Endodermal cell (in vitro differentiated cells): Measurements from ENCODE around the gene SGCG. TPM values are rescaled to one million over a fixed set of nuclear protein-coding genes. Genes with fewer than 3 reads are reported as not detected.

Experiments
- DNase-seq: peaks from one replicate; pipeline ENCODE4 v3.0.0-alpha.2; 2017
- H3K27ac ChIP-seq: 2 replicates; pipeline ENCODE4 v1.5.1; 2013; ENCODE audit warnings: mild to moderate bottlenecking, low read depth, low read length, moderate library complexity
- H3K27me3 ChIP-seq: 2 replicates; pipeline ENCODE4 v1.6.1; 2013; ENCODE audit warnings: mild to moderate bottlenecking, low read length, moderate library complexity; ENCODE audit not compliant: insufficient read depth, control insufficient read depth, poor library complexity, severe bottlenecking
- H3K36me3 ChIP-seq: 2 replicates; pipeline ENCODE4 v1.7.0; 2013; ENCODE audit warnings: mild to moderate bottlenecking, low read length, moderate library complexity; ENCODE audit not compliant: control insufficient read depth, insufficient read depth
- H3K4me1 ChIP-seq: one replicate; pipeline ENCODE4 v1.7.0; 2013; ENCODE audit warnings: low read length; ENCODE audit not compliant: control insufficient read depth, insufficient read depth
- H3K4me3 ChIP-seq: 2 replicates; pipeline ENCODE4 v1.5.1; 2013; ENCODE audit warnings: mild to moderate bottlenecking, low read length, moderate library complexity
- H3K9ac ChIP-seq: 2 replicates; pipeline ENCODE4 v1.6.1; 2013; ENCODE audit warnings: mild to moderate bottlenecking, low read length, moderate library complexity; ENCODE audit not compliant: poor library complexity, severe bottlenecking; ENCODE audit errors: extremely low read depth
- H3K9me3 ChIP-seq: 2 replicates; pipeline ENCODE4 v1.6.1; 2013; ENCODE audit warnings: mild to moderate bottlenecking, low read length, moderate library complexity; ENCODE audit not compliant: control insufficient read depth
- H3K27ac Mint-ChIP-seq: 2 replicates; pipeline ENCODE4 v1.8.0; 2020; ENCODE audit warnings: mixed read lengths
- H3K27me3 Mint-ChIP-seq: 2 replicates; pipeline ENCODE4 v1.8.0; 2021; ENCODE audit warnings: mild to moderate bottlenecking, mixed read lengths; ENCODE audit not compliant: insufficient read depth
- H3K36me3 Mint-ChIP-seq: 2 replicates; pipeline ENCODE4 v1.8.0; 2020; ENCODE audit warnings: low read depth, mixed read lengths
- H3K4me1 Mint-ChIP-seq: 2 replicates; pipeline ENCODE4 v1.8.0; 2020; ENCODE audit warnings: mixed read lengths
- H3K4me3 Mint-ChIP-seq: 2 replicates; pipeline ENCODE4 v1.8.0; 2020; ENCODE audit warnings: mild to moderate bottlenecking, moderate library complexity, mixed read lengths
- H3K9me3 Mint-ChIP-seq: 2 replicates; pipeline ENCODE4 v1.8.0; 2020; ENCODE audit warnings: mild to moderate bottlenecking, mixed read lengths
- WGBS, 2 experiments: methylation state at CpG; one replicate each; pipeline versions ENCODE4 v1.1.5 to v1.1.7; 2013; ENCODE audit warnings: missing lambda C conversion rate in 2 of 2, mixed read lengths in 1 of 2; ENCODE audit not compliant: insufficient coverage in 1 of 2, insufficient read length in 1 of 2; 5-methylcytosine and 5-hydroxymethylcytosine counted together
- total RNA-seq, 2 donors: library from RNA; stranded (reverse); fragmentation: NEBNext Ultra II Directional in 1 of 2; extraction: Animal tissue kit (Norgen Biotek cat#: 25700) in 1 of 2; gene quantifications; 2 replicates in 1 of 2; 3 replicates in 1 of 2; pipeline ENCODE4 v1.2.1, GENCODE V29; 2021
- TF ChIP-seq, protein P1 (sequence below): fragments of 200-600 bp; sonication (generic); conservative IDR thresholded peaks from 2 replicates; pipeline ENCODE4 v1.5.0; 2021; ENCODE audit warnings: antibody characterized with exemption, mild to moderate bottlenecking

SGCG gene
- total RNA-seq, 2 donors from 2014 or later, result 0.15 to 0.27 TPM

DNA sequence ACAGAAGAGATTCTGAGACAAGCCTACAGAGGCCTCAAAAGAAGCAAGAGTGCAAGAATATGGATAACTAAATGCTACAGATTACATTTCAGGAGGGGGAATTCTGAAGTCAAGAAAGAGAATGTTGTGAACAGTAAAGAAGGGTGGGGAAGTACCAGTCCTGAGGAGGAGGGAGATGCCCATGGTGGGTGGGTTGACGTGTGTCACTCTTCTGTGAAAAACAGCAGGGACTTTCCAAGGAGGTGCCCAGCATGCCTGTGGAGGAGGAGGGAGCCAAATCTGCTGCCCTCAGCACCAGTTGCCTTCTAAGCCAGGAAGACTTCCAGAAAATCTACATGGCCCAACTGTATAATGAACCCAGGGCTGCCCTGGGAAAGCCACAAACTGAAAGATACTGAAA is 87.7 kb downstream of the SGCG start:
- Mint-ChIP-seq H3K9me3 (no peaks in the 10 kb centered on the region), H3K27ac (no peak overlapping the region), H3K4me3 (no peak overlapping the region), H3K27me3 (no peaks in the 10 kb centered on the region), H3K36me3 (no peaks in the 10 kb centered on the region), H3K4me1 (no peaks in the 10 kb centered on the region)
- TF ChIP-seq, protein P1, sequence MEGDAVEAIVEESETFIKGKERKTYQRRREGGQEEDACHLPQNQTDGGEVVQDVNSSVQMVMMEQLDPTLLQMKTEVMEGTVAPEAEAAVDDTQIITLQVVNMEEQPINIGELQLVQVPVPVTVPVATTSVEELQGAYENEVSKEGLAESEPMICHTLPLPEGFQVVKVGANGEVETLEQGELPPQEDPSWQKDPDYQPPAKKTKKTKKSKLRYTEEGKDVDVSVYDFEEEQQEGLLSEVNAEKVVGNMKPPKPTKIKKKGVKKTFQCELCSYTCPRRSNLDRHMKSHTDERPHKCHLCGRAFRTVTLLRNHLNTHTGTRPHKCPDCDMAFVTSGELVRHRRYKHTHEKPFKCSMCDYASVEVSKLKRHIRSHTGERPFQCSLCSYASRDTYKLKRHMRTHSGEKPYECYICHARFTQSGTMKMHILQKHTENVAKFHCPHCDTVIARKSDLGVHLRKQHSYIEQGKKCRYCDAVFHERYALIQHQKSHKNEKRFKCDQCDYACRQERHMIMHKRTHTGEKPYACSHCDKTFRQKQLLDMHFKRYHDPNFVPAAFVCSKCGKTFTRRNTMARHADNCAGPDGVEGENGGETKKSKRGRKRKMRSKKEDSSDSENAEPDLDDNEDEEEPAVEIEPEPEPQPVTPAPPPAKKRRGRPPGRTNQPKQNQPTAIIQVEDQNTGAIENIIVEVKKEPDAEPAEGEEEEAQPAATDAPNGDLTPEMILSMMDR, result no peak
- no peak for DNase-seq
- Histone ChIP-seq H3K4me3 (no peak overlapping the region), H3K27ac (no peak overlapping the region), H3K9me3 (no peaks in the 10 kb centered on the region), H3K9ac (no peak overlapping the region), H3K27me3 (no peaks in the 10 kb centered on the region), H3K36me3 (no peaks in the 10 kb centered on the region), H3K4me1 (no peaks in the 10 kb centered on the region)
- WGBS, 2 experiments, result 84% methylated on average over 1 of the region's 1 CpG; no CpG with 5 or more reads in 1 of the 2 experiments

DNA sequence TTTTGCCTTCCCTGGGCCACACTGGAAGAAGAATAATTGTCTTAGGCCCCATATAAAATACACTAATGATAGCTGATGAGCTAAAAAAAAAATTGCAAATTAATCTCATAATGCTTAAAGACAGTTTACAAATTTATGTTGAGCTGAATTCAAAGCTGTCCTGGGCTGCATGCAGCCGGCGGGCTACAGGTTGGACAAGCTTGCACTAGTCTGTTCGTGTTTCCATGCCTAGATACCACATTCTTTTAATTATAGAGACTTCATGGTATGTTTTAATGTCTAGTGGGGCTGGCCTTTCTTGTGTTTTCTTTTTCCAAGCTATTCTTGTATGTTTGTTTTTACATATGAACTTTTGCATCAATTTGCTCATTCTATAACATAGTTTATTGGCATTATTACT is 90.6 kb downstream of the SGCG start:
- H3K4me1 Mint-ChIP-seq, result no peaks in the 10 kb centered on the region
- 98 to 100% methylated on average over 2 to 3 of the region's 3 CpGs for WGBS, 2 experiments
- Histone ChIP-seq H3K27me3 (no peaks in the 10 kb centered on the region), H3K27ac (no peak overlapping the region), H3K36me3 (no peaks in the 10 kb centered on the region), H3K9ac (no peak overlapping the region), H3K4me3 (no peak overlapping the region), H3K4me1 (no peaks in the 10 kb centered on the region), H3K9me3 (no peaks in the 10 kb centered on the region)
- H3K27ac Mint-ChIP-seq, result no peak overlapping the region
- H3K36me3 Mint-ChIP-seq, result no peaks in the 10 kb centered on the region
- DNase-seq, result no peak
- TF ChIP-seq, protein P1, result no peak
- no peaks in the 10 kb centered on the region for H3K27me3 Mint-ChIP-seq
- no peak overlapping the region for H3K4me3 Mint-ChIP-seq
- H3K9me3 Mint-ChIP-seq, result no peaks in the 10 kb centered on the region

DNA sequence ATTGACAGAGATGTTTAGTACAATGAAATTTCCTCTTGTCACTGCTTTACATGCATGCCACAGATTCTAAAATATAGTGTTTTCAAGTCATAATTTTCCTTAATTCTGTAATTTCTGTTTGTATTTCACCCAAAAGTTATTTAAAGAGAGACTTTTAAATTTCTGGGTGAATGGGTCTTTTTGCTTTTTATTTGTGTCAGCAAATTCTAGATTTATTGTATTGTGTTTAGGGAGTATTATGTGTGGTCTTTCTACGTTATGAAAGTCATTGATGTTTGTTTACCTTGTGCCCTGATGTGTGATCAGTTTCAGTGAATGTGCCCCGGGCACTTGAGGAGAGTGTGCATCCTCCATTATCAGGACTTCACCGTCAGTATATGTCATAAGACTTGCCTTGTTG is 92.7 kb downstream of the SGCG start:
- no peaks in the 10 kb centered on the region for H3K36me3 Mint-ChIP-seq
- WGBS, 2 experiments, result 92% methylated on average over 3 of the region's 3 CpGs; no CpG with 5 or more reads in 1 of the 2 experiments

More for the DNA sequence above, 92.7 kb downstream of the SGCG start:
- H3K36me3 ChIP-seq, result no peaks in the 10 kb centered on the region
- Mint-ChIP-seq H3K27me3 (no peaks in the 10 kb centered on the region), H3K9me3 (no peaks in the 10 kb centered on the region), H3K4me1 (no peaks in the 10 kb centered on the region), H3K4me3 (no peak overlapping the region), H3K27ac (no peak overlapping the region)
- H3K9me3 ChIP-seq, result no peaks in the 10 kb centered on the region
- H3K27ac ChIP-seq, result no peak overlapping the region
- H3K9ac ChIP-seq, result no peak overlapping the region
- TF ChIP-seq, protein P1, result no peak
- DNase-seq, result no peak
- no peaks in the 10 kb centered on the region for H3K27me3 ChIP-seq
- H3K4me1 ChIP-seq, result no peaks in the 10 kb centered on the region
- no peak overlapping the region for H3K4me3 ChIP-seq
